Stimulated activated naive CD8-positive, alpha-beta T cell treated with anti-CD3 and anti-CD28 coated beads, Interleukin-15, Interleukin-2, amounts not matched to agents 100 U/mL and 50 U/mL, for 24 hours (primary cell): ENCODE results near the gene PMEL.
"Not testable (repeated sequence)": the region's sequence is repeated elsewhere in the genome, so short reads cannot be mapped to it uniquely, and the experiment has no call there.

Source experiments
- ATAC-seq: fragments of 150-1000 bp; cut with Tn5 transposase; one replicate; pipeline ENCODE4 v1.10.0; 2021
- DNase-seq: peaks from one replicate; pipeline ENCODE4 v3.0.0; 2021

PMEL gene

GRCh38 chr12:55983232-55983842 lies 17.5 kb upstream of the PMEL start:
- ATAC-seq (no peak), DNase-seq (no peak)

- ATAC-seq (no peak), DNase-seq (no peak)
Measured at GRCh38 chr12:55982319-55982936, 16.6 kb upstream of the PMEL start.

- DNase-seq, ATAC-seq: not testable (repeated sequence)
Measured at GRCh38 chr12:55981882-55982281, 16.0 kb upstream of the PMEL start.

GRCh38 chr12:55979069-55979468 lies 13.2 kb upstream of the PMEL start:
- DNase-seq (no peak), ATAC-seq (no peak)

- no peak for DNase-seq
- no peak for ATAC-seq
Measured at GRCh38 chr12:55978393-55978792, 12.6 kb upstream of the PMEL start.

- peak; percentile 44 for DNase-seq
- peak; percentile 3 for ATAC-seq
Measured at GRCh38 chr12:55974308-55974730, 8.5 kb upstream of the PMEL start.

GRCh38 chr12:55973599-55974307 lies 7.9 kb upstream of the PMEL start, which contains the start of gene RAB5B:
RAB5B (plus strand) TSS chr12:55974078; CDS start chr12:55986961, 12,883 bp downstream.
- ATAC-seq (peak; percentile 95), DNase-seq (peak; percentile 96)

- DNase-seq (no peak), ATAC-seq (no peak)
Measured at GRCh38 chr12:55972911-55973598, 7.2 kb upstream of the PMEL start.

GRCh38 chr12:55972456-55972855 lies 6.6 kb upstream of the PMEL start:
- no peak for DNase-seq
- no peak for ATAC-seq

- DNase-seq = no peak
- no peak for ATAC-seq
Measured at GRCh38 chr12:55972042-55972441, 6.2 kb upstream of the PMEL start.

GRCh38 chr12:55970775-55971174 lies 4.9 kb upstream of the PMEL start:
- no peak for DNase-seq
- ATAC-seq = no peak

- ATAC-seq = no peak
- no peak for DNase-seq
Measured at GRCh38 chr12:55969356-55969755, 3.5 kb upstream of the PMEL start.

GRCh38 chr12:55966408-55967281 lies 803 bp upstream of the PMEL start, which contains the start of gene CDK2:
CDK2 (plus strand) TSS chr12:55966830; CDS start chr12:55967009, 179 bp downstream.
- ATAC-seq (peak; percentile 96), DNase-seq (peak; percentile 97)

GRCh38 chr12:55965240-55965639 lies 602 bp downstream of the PMEL start:
- DNase-seq (no peak), ATAC-seq (no peak)

GRCh38 chr12:55963760-55964159 lies 2.1 kb downstream of the PMEL start:
- no peak for DNase-seq
- no peak for ATAC-seq

- ATAC-seq (no peak), DNase-seq (no peak)
Measured at GRCh38 chr12:55957106-55957859, 8.6 kb downstream of the PMEL start.

GRCh38 chr12:55955800-55956508 lies 9.9 kb downstream of the PMEL start:
- peak; percentile 76 for ATAC-seq

GRCh38 chr12:55955344-55955743 lies 10.5 kb downstream of the PMEL start:
- DNase-seq = no peak
- no peak for ATAC-seq

More at GRCh38 chr12:55955800-55956508, 9.9 kb downstream of the PMEL start:
- DNase-seq = peak; percentile 63

- peak; percentile 63 for ATAC-seq
Measured at GRCh38 chr12:55946553-55946952, 19.3 kb downstream of the PMEL start.

GRCh38 chr12:55942577-55943136 lies 23.2 kb downstream of the PMEL start:
- ATAC-seq (no peak), DNase-seq (no peak)

More at GRCh38 chr12:55946553-55946952, 19.3 kb downstream of the PMEL start:
- no peak for DNase-seq
